GM20000 (cell line): ENCODE data around the gene C2orf42.
"Not testable (repeated sequence)": the region's sequence is repeated elsewhere in the genome, so short reads cannot be mapped to it uniquely, and the experiment has no call there.

ENCODE experiments used
- DNase-seq: peaks from one replicate; pipeline ENCODE4 v3.0.0; 2012; ENCODE audit warnings: low spot score
- CTCF ChIP-seq: IDR thresholded peaks from 2 replicates; pipeline ENCODE4 v1.5.1; 2012; ENCODE audit warnings: mild to moderate bottlenecking, control low read depth; ENCODE audit errors: extremely low read depth, missing control alignments

The C2orf42 gene

GRCh38 chr2:70142590-70143313 lies 48.1 kb downstream of the C2orf42 start:
- DNase-seq: peak; percentile 98
- peak; percentile 93 for TF ChIP-seq CTCF

- no peak for TF ChIP-seq CTCF
- no peak for DNase-seq
Observed at GRCh38 chr2:70141902-70142589, 48.8 kb downstream of the C2orf42 start.

- peak; percentile 72 for DNase-seq
- peak; percentile 34 for TF ChIP-seq CTCF
Observed at GRCh38 chr2:70141212-70141901, 49.5 kb downstream of the C2orf42 start.

GRCh38 chr2:70140791-70141211 lies 50.0 kb downstream of the C2orf42 start:
- DNase-seq: no peak
- no peak for TF ChIP-seq CTCF

GRCh38 chr2:70134323-70134983 lies 56.4 kb downstream of the C2orf42 start:
- not testable (repeated sequence) for DNase-seq

GRCh38 chr2:70133491-70134322 lies 57.1 kb downstream of the C2orf42 start:
- TF ChIP-seq CTCF: no peak
- DNase-seq: peak; percentile 30

- DNase-seq: no peak
- TF ChIP-seq CTCF: no peak
Observed at GRCh38 chr2:70133127-70133452, 57.7 kb downstream of the C2orf42 start.
